Activated effector memory CD4-positive, alpha-beta T cell treated with anti-CD3 and anti-CD28 coated beads, Interleukin-2, amount 50 U/mL, for 16 hours (primary cell): ENCODE results near the gene MRGPRG.

Source experiments
- DNase-seq: peaks from one replicate; pipeline ENCODE4 v3.0.0-alpha.2; 2020

MRGPRG gene

GRCh38 chr11:3205261-3206155 is 13.1 kb downstream of the MRGPRG start:
- DNase-seq: no peak

DNA sequence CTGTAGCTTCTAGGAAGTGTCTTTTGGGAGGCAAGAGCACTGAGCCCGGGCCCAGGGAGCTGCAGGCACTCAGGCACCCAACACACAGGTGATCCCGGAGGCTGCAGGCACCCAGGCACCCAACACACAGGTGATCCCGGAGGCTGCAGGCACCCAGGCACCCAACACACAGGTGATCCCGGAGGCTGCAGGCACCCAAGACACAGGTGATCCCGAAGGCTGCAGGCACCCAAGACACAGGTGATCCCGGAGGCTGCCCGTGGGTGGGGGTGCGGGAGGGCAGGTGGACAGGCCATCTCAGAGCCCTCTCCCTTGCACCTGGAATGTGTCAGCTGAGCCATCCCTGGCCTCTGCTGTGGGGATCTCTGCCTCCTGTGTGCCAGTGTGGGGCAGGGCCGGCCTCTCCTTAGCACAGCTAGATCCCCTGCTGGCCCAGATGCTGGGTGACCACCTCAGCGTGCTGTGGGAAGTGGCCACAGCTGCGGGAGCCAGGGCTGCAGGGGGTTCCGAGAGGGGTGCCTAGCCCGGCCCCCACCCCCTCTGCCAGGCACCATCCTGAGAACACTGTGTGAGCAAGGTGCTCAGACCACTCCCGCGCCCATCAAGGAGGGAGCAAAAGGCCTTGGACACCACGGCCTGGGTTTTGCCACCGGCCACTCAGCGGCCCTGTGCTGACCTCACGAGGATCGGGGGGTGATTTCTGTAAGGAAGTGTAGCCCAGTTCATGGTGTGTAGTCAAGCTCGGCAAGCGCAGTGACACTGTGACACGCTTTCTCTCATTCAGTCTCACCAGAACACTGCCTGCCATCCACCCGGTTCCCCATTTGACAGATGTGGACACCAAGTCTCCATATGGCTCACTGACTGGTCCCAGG is 14.2 kb downstream of the MRGPRG start:
- no peak for DNase-seq

- no peak for DNase-seq
Measured at GRCh38 chr11:3203221-3204043, 15.2 kb downstream of the MRGPRG start.

GRCh38 chr11:3202759-3203158 is 15.9 kb downstream of the MRGPRG start:
- DNase-seq: no peak

DNA sequence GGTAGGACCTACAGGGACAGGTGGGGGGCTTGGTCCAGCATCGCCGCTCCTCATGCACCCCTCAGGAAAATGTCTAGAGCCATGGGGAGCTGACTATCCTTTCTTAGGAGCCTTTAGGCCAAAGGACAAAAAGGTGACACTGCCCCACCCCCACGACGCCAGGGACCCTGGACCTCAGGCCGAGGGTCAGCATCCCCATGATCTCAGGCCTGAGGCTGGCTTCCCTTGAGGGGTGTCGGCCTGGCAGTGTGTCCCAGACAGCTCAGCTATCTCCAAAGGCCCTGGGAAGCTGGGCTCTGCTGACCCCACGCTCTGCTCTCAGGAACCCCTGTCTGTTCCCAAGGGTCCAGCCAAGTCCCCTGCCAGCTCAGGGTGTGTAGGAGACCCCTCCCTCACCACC is 16.3 kb downstream of the MRGPRG start:
- DNase-seq: no peak

DNA sequence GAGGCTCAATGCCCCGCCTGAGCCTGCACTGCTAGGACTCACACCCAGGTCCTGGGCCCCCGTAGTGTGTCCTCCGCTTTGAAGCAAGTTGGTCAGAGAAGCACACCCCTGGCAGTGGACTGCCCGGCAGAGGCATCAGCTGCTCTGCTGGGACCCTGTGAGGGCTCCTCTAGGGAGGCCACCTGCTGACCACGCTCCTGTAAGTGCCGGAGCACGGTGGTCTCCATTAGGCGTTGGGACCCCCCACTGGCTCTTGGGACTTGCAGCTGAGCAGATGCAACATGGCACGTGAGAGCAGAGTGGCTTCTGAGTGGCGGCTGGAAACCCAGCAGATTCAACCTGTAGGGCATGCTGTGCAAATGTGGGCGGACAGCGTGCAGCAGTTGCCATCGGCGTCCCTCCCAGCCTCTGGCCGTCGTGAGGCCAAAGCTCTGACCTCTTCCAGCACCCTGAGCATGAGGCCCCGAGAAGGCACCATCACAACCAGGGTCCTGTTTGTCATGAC is 16.9 kb downstream of the MRGPRG start:
- peak; percentile 51 for DNase-seq

- DNase-seq: peak; percentile 56
Measured at GRCh38 chr11:3201112-3201581, 17.5 kb downstream of the MRGPRG start.

DNA sequence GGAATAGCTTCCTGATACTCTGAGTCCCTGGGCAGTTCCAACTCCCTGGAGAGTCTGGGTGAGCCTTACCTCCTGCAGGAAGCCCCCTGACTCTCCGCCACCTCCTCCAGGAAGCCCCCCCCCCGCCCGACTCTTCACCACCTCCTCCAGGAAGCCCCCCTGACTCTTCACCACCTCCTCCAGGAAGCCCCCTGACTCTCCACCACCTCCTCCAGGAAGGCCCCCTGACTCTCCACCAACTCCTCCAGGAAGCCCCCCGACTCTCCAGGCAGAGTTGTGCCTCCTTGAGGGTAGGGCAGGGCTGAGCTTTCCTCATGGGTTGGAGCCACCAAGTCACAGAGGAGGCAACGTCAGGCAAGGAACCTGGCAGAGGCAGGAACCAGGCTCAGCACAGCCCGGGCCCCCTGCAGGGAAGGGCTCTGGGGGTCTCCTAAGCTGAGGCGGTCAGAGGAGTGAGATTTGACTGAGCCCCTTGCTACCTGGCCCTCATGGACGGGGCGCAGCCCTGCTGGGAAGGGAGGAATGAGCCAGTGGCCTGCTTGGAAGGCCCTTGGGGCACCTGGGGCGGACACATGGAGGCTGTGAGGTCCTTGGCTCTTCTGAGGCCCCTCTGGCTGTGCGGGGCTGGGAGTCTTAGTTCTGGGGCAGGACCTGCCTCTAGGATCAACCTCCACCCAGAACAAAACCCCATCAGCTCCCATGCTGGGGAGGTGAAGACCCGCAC is 18.1 kb downstream of the MRGPRG start:
- DNase-seq: peak; percentile 59

GRCh38 chr11:3199537-3200295 is 18.9 kb downstream of the MRGPRG start:
- DNase-seq: peak; percentile 39

- no peak for DNase-seq
Measured at GRCh38 chr11:3198815-3199214, 19.8 kb downstream of the MRGPRG start.

DNA sequence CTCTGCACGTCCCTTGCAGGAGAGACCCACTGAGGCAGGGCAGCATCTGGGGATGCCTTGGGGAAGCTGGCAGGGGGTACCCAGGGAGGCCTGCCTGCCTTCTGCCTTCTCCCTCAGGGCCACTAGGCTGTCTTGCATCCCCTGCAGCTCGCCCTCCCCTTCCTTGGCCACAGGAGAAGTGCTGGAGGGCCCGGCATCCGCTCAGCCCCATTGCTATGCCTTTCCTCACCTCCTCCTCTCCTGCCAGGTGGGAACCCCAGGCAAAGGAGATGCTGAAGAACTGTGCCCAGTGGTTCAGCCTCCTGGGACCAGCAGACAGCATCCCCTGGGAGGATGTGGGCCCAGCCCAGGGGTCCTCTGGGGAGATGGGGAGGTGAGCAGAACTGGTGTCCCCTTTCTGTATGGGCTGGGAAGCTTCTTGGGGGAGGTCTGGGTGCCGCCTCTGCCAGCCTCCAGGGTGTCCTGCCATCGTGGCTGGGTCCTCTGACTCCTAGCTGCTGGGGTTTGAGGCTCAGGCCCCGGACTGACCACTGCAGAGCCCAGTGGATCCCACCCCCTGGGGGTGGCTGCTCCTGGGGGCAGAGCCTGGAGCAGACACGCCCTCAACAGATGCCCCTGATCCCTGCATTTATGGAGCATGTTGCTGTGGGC is 20.6 kb downstream of the MRGPRG start:
- no peak for DNase-seq

- no peak for DNase-seq
Measured at GRCh38 chr11:3197044-3197695, 21.4 kb downstream of the MRGPRG start.

GRCh38 chr11:3196161-3197043 is 22.2 kb downstream of the MRGPRG start:
- peak; percentile 57 for DNase-seq

- DNase-seq: no peak
Measured at GRCh38 chr11:3195251-3196160, 23.1 kb downstream of the MRGPRG start.

DNA sequence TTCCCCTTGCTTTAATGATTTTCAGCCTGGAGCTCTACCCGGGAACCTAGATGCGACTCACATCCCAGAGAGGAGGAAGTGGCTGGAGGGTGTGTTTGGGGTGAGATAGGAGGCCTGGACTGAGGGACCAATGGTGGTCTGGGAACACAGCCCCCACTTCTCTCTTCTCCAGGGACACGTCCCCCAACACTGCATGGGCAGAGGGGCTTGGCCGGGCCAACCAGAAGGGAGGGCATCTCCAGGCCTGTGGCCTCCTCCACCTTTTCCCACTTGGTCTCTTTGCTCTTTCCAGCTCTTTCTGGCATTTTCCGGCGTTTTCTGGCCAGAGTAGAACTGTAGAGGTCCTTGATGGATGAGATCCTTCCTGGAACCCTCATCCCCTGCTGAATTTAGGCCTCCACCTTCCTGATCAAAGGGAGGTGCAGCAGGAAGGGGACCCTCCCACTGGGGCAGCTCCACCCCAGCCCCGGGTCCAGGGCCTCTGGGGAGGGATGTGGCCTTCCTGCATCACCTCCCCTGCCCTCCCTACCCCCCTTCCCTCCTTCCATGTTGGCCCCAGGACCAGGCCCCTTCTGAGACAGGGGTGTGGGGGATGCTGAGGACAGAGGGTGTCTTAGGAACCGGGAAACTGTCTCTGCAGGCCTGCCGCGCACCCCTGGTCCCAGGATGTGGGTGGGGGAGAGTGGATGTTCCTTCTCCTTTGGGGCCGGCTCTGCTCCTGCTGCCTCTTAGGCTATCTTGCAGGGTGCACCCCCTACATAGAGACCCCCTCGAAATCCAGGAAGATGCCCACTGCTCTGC is 24.4 kb downstream of the MRGPRG start:
- no peak for DNase-seq

- DNase-seq: no peak
Measured at GRCh38 chr11:3193373-3194015, 25.1 kb downstream of the MRGPRG start.
